GM19238 (cell line): ENCODE measurements around the gene GKN1.

Experiments used
- DNase-seq: peaks from one replicate; pipeline ENCODE4 v3.0.0; 2011; ENCODE audit warnings: low spot score; ENCODE audit not compliant: insufficient read length

The GKN1 gene

DNA sequence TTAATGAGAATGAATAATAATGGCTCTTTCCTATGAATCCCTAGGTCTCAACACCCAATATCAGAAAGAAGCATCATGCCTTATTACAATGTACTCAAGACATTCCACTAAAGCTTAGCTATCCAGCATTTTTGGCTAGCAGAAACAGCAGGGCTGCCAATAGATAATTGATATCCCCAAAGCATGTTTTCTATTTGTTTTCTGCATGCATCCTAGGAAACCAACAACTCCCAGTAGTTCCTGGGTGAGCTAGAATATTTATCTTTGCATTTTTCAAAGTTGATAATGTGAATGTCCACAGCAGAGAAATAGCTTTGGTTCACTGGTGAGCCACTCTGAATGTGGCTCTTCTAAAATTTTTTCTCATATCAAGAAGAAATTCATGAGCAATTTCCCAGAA lies 32.7 kb downstream of the GKN1 start:
- no peak for DNase-seq

DNA sequence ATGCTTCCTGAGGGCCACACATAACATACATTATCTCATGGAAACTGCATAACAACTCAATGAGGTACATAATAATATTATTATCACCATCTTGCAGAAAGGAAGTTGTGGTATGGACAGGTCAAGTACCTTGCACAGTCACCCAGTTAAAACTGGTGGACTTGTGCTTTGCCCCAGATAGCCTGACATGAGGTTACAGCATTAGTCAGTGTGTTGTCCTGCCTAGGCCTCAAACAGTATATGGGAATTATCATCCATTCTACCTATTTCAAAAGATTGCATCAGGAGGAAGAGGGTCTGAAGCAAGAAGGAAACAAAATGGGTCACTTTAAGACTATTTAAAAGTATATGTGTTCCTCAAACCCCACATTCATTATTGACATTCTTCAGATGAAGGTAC lies 33.2 kb downstream of the GKN1 start:
- DNase-seq = no peak

DNA sequence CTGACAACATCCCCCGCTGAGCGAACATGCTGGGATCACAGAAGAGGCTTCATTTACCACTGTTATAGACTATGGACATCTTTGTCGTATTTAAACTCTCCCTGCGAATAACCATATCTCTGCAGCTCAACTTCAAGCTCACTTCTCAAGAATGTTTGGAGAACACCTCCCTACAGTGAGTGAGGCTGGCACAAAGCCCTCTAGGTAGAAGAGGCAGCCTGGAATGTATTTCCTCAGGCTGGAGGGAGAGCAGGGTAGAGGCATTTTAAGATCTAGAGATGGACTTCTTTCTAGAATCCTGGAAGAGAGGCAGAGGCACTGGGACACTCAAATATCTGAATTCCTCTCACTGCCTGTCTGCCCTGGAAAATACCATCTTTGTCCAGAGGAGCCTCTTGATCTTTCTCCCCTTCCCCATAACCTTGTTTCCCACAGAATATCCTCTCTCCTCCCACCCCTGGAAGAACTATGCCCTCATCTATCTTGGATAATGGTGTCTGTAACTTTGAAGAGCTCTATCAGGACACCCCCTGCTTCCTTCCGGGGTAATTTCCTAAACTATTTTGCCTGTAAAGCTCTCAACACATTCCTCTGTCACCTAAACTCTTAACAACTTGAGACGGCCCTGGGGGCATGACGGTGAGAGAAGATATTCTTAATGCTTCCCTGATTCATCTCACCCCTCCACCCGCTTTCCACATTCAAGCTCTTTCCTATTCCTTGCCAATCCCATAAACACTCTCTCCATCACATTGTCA lies 36.2 kb downstream of the GKN1 start:
- no peak for DNase-seq

DNA sequence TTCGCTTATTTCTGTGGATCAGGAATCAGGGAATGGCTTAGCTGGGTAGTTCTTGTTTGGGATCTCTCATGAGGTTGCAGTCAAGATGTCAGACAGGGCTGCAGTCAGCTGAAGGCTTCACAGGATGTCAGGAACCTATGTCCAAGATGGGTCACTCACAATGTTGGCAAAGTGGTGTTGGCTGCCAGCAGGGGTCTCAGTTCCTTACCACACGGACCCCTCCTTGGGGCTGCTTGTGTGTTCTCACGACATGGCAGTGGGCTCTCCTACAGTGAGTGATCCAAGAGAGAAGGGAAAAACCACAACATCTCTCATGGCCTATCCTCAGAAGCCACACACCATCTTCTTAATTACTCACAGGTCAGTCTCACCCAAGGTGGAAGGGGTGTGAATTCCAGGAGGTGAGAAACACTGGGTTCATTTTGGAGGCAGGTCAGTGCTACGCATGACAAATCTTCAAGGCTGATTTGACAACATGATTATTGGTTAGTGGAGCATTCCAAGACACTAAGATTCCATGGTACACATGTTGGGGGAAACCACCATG lies 37.2 kb downstream of the GKN1 start:
- DNase-seq = no peak

- no peak for DNase-seq
Observed at GRCh38 chr2:69012310-69013141, 38.1 kb downstream of the GKN1 start.

- DNase-seq = no peak
Observed at GRCh38 chr2:69013142-69013839, 38.9 kb downstream of the GKN1 start, which contains the start of gene ANTXR1. Gene ANTXR1, plus strand, starts transcription at chr2:69013179. Its CDS starts 321 bp downstream, at chr2:69013500.

DNA sequence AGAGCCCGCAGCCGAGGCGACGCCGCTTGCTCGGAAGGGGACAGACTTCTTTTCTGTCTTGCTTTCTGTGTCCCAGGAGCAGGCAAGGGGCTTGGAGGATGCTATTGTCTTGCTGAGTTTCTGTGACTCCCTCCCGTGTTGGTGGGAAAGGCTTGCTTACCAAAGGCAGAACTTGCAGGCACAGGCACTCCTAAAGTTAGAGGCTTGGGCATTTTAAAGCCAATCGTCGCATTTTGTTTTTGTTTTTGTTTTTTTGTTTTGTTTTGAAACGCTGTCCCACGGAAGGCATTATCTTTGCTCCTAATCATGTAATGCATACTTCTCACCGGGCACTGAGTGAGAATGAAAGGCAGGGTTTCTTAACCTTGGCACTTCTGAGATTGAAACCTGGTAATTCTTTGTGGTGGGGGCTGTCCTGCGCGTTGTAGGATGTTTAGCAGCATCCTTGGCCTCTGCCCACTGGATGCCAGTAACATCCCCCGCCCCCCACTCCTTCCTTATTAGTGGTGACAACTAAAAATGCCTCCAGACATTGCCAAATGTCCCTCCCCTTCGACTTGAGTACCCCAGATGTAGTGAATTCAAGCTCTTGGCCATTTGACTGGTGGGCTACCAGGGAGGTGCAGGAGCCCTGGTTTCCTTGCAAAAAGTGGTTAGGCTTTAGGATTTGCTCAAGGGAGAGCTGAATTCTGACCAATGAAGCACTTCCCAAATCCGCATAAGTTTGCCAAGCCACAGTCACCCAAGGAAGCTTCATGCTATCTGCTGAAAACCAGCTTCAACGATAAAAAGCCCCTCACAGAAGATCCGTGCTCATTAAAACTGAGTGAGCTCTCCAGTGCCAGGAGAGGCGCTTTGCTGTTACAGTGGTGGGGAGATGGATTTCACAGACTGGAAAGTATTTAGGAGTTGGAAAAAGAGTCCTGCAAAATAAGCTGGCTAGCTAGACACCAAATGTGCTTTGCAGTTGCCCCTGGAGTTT lies 39.7 kb downstream of the GKN1 start:
- no peak for DNase-seq

DNA sequence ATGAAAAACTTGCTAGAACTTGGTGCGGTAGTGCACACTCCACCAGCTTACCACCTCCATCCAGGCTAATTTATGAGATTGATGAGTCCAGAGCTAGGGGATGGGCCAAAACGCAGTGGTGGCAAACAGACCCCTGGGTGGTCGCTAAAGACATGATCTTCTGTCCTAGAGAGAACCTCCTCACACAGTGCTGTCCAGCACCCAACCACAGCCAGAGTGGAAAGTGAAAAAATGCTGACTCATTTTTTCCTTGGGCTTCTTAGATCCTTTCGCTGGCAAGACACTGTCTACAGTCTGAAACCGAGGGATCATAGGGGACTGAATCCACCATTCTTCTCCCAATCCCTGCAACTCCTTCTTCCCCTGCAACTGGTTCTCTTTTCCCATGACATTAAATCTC lies 42.6 kb downstream of the GKN1 start:
- DNase-seq = no peak

GRCh38 chr2:69017835-69018234 lies 43.4 kb downstream of the GKN1 start:
- DNase-seq = no peak

DNA sequence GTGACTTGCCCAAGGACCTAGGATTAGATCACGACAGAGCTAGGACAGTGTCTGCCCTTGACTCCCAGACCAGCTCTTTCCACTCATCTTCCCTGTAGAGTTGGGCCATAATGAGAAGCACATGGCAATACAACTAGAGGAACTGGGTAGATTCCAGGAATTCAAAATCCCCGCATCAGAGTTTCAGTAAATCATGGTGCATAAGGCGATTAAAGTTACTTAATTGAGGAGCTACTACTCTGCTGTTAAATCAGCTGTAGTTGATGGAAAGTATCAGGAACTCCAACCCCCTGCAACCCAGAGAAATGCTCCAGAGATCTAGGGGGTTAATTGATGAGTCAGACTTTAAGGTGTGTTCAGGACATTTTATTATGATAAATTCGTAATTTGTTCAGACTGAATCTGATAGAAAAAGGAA lies 44.3 kb downstream of the GKN1 start:
- DNase-seq = no peak

DNA sequence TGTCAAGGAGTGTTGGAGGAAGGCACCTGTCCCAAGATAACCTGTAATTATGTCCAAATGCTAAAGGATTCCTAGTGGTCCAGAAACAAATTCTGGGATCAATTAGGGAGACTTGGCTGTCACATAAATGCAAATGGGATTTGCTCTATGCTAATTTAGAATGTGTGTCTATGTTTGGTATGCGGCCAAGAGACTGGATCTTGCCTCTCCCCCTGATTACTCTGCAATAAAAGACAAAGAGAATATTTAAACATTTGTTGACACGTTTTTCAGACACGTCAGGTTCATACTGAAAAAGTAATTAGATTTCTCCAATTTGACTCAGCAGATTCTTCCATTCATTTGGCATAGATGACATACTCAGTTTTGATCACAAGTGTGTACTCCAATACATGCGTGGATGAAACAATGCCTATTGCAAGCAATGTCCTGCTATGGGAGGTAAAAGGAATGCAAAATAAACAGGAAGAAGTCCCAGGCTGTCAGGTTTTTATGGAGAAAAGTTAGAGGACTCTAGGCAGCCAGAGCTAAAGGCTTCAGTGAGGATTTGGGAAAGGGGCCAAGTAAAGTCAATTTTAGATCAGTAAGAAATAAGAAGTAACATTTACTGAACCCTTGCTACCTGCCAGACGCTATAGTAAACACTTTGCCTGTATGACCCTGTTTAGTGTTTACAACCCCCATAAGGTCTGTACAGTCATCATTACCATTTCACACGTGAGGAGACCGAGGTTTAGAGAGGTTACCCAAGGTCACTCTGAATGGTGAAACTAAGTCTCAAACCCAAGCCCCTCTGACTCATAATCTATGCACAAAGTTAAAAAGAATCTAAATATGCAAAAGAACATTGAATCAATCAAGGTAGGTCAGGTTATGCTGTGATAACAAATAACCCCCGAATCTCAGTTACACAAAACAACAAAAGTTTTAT lies 46.3 kb downstream of the GKN1 start:
- DNase-seq = no peak

DNA sequence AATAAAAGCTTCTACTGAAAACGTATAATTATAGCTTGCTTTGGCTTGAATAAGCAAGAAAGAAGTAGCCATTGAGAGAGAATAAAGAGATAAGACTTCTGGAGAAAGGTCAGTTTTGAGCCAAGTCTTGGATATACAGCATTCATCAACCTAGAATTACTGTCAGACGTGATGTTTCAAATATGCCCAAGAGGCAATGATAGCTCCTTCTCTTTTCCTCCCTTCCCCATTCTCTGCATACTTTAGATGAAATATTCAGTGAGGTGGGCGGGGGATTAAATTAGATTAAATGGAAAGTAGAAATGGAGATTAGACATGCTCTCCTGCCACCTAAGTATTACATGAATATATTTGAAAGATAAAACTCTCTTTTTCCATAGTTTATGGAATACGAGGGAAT lies 47.3 kb downstream of the GKN1 start:
- no peak for DNase-seq

- no peak for DNase-seq
Observed at GRCh38 chr2:69022548-69022947, 48.1 kb downstream of the GKN1 start.

DNA sequence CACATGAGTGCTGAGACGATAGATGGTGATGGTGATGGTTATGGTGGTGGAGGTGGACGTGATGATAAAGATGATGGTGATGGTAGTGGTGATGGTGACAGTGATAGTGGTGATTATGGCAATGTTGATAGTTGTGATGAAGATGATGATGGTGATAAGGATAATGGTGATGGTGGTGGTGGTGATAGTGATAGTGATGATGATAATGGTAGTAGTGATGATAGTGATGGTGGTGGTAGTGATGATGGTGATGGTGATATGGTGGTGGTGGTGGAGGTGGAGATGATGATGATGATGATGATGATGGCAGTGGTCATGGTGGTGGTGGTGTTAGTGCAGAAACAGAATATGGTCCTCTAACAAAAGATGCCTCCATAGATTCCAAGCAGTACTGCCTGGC lies 48.8 kb downstream of the GKN1 start:
- DNase-seq = no peak

GRCh38 chr2:69026026-69026425 lies 51.6 kb downstream of the GKN1 start:
- no peak for DNase-seq

DNA sequence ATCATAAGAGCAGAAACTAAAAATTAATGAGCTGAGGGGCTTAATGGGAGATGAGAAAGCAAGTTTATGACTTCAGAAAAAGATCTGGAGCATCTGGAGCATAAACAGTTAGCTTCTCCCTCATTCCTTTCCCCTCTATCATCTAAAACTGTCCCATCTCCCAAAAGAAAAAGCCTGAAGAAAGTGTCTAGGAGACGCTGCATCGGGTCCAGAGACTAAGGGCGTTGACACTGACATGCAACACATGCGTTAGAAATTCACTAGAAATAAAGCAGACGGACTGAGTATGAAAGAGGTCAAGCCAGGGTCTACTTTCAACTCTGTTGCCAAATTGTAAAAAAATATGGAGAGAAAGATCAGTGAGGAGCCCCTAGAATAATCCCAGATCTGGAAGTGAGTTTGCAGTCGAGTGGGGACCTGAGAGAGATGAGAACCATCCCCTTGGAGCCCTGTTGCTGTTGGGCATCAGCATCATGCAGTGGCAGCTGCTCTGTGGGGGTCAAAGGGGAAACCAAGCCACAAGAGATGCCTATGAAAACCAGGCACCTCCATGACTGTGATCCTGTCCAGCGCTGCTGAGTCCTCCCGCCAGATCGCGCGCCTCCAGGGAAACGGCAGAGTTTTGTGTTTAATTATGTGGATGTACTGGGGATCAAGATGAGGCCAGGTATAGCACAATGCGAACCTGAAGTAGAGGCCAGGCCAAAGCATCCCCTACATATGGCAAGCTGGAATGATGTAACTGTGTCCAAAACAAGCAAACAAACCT lies 52.4 kb downstream of the GKN1 start:
- DNase-seq = no peak
